ENCODE measurements around the gene PRR29. TPM values are rescaled to one million over a fixed set of nuclear protein-coding genes. Genes with fewer than 3 reads are reported as not detected.

Gene PRR29
- total and polyA plus RNA-seq, 4 donors, result 0.02 to 0.35 (median 0.14) TPM; not detected in 1

GRCh38 chr17:64002658-64003525 lies 4.7 kb downstream of the PRR29 start:
- H3K27ac ChIP-seq (ENCODE audit: low read depth in 1 of 2, low read length in 2 of 2), result no peak overlapping the region
- peaks cover 0 to 3% (median 0%) of the 10 kb centered on the region in 4 donors for H3K36me3 ChIP-seq (ENCODE audit: control insufficient read depth in 4 of 4, insufficient read depth in 3 of 4, low read depth in 1 of 4, low read length in 3 of 4)
- WGBS, result 91% methylated on average over 22 of the region's 22 CpGs
- H3K9ac ChIP-seq (ENCODE audit: low read depth in 1 of 2, low read length in 2 of 2), result no peak overlapping the region
- TF ChIP-seq ZBTB33 (IDR thresholded peaks at IDR 0.05) (no peak), NR2F2 (IDR thresholded peaks at IDR 0.05) (no peak), EGR1 (IDR thresholded peaks at IDR 0.05; ENCODE audit: low read depth in 2 of 2) (no peak), SP1 (IDR thresholded peaks at IDR 0.05) (no peak), TAF1 (conservative IDR thresholded peaks at IDR 0.05) (no peak), CTCF (IDR thresholded peaks at IDR 0.05; ENCODE audit: low read depth, low read length, missing input control) (no peak), JUND (IDR thresholded peaks at IDR 0.05) (no peak), FOXA1 (IDR thresholded peaks at IDR 0.05) (no peak), MAX (IDR thresholded peaks at IDR 0.05) (no peak), GABPA (IDR thresholded peaks at IDR 0.05 in 1 of 2, conservative IDR thresholded peaks at IDR 0.05 in 1 of 2) (no peak), ATF3 (IDR thresholded peaks at IDR 0.05) (no peak), RXRA (IDR thresholded peaks at IDR 0.05) (no peak), RAD21 (IDR thresholded peaks at IDR 0.05) (no peak)
- no peak for DNase-seq (ENCODE audit: low spot score)
- no peak overlapping the region for H3K4me3 ChIP-seq (ENCODE audit: low read depth in 1 of 3, low read length in 3 of 3)
- H3K9me3 ChIP-seq (ENCODE audit: control insufficient read depth in 4 of 4, low read length in 3 of 4), result no peaks in the 10 kb centered on the region
- H3K4me1 ChIP-seq (ENCODE audit: control insufficient read depth in 4 of 4, insufficient read depth in 4 of 4, low read length in 3 of 4), result peaks cover 0 to 12% (median 4%) of the 10 kb centered on the region in 4 donors
- H3K27me3 ChIP-seq (ENCODE audit: control insufficient read depth in 4 of 4, insufficient read depth in 4 of 4, low read length in 3 of 4), result peaks cover 0 to 2% (median 0%) of the 10 kb centered on the region in 4 donors

GRCh38 chr17:64003526-64004121 lies 5.5 kb downstream of the PRR29 start:
- TF ChIP-seq SP1 (IDR thresholded peaks at IDR 0.05) (no peak), HNF4A (conservative IDR thresholded peaks at IDR 0.05) (no peak), RXRA (IDR thresholded peaks at IDR 0.05) (no peak), JUND (IDR thresholded peaks at IDR 0.05) (no peak), FOXA2 (IDR thresholded peaks at IDR 0.05) (no peak), ATF3 (IDR thresholded peaks at IDR 0.05) (no peak), TAF1 (conservative IDR thresholded peaks at IDR 0.05) (no peak), NR2F2 (IDR thresholded peaks at IDR 0.05) (no peak), HNF4G (IDR thresholded peaks at IDR 0.05) (no peak), MAX (IDR thresholded peaks at IDR 0.05) (no peak), GABPA (IDR thresholded peaks at IDR 0.05 in 1 of 2, conservative IDR thresholded peaks at IDR 0.05 in 1 of 2) (no peak), ZBTB33 (IDR thresholded peaks at IDR 0.05) (no peak), FOXA1 (IDR thresholded peaks at IDR 0.05) (no peak), YY1 (IDR thresholded peaks at IDR 0.05) (no peak), RAD21 (IDR thresholded peaks at IDR 0.05) (no peak)
- peaks cover 0 to 5% (median 0%) of the 10 kb centered on the region in 4 donors for H3K4me1 ChIP-seq (ENCODE audit: control insufficient read depth in 4 of 4, insufficient read depth in 4 of 4, low read length in 3 of 4)
- peaks cover 0 to 2% (median 0%) of the 10 kb centered on the region in 4 donors for H3K27me3 ChIP-seq (ENCODE audit: control insufficient read depth in 4 of 4, insufficient read depth in 4 of 4, low read length in 3 of 4)
- DNase-seq (ENCODE audit: low spot score), result no peak
- peaks cover 0 to 3% (median 0%) of the 10 kb centered on the region in 4 donors for H3K36me3 ChIP-seq (ENCODE audit: control insufficient read depth in 4 of 4, insufficient read depth in 3 of 4, low read depth in 1 of 4, low read length in 3 of 4)
- WGBS, result 88% methylated on average over 13 of the region's 13 CpGs
- H3K9me3 ChIP-seq (ENCODE audit: control insufficient read depth in 4 of 4, low read length in 3 of 4), result no peaks in the 10 kb centered on the region
- no peak overlapping the region for H3K27ac ChIP-seq (ENCODE audit: low read depth in 1 of 2, low read length in 2 of 2)
- H3K4me3 ChIP-seq (ENCODE audit: low read depth in 1 of 3, low read length in 3 of 3), result no peak overlapping the region
- no peak overlapping the region for H3K9ac ChIP-seq (ENCODE audit: low read depth in 1 of 2, low read length in 2 of 2)
